ENCODE data around the gene ULK2. TPM values are rescaled to one million over a fixed set of nuclear protein-coding genes. Genes with fewer than 3 reads are reported as not detected.

The ULK2 gene
- total and polyA plus RNA-seq, 2 donors (not counting 1 experiment from before 2014, with no cell fraction given): 2.0 to 2.9 TPM

DNA sequence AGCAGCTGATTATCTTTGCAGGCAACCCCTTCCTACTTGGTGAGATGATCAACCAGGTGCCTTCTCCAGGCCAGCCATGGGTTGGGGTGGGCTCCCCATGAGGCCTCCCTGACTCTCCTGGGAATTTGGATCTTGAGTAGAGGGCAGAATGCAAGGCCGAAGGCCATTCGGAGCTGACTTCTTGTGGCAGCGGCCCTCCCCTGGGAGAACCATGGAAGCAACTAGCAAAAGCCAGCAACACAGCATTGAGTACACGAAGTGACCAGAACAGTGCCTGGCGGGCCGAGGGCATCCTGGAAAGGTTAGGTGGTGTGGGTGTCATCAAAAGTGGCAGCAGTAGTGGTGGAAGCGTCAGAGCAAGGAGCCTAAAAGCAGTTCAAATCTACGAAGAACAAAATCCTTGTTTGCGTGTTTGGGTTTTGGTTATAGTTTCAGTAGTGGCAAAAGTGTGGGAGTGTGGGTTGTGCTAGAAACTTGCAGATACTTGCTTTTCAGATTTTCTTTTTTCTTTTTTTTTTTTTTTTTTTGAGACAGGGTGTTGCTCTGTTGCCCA lies 117.6 kb downstream of the ULK2 start:
- Mint-ChIP-seq H3K27ac (no peak overlapping the region), H3K4me1 (peaks cover 24% of the 10 kb centered on the region), H3K27me3 (peaks cover 10% of the 10 kb centered on the region), H3K4me3 (no peak overlapping the region), H3K9me3 (ENCODE audit: insufficient read depth) (no peaks in the 10 kb centered on the region)
- H4K20me1 ChIP-seq (ENCODE audit: control insufficient read depth, insufficient read depth, low read length, poor library complexity, severe bottlenecking): no peaks in the 10 kb centered on the region
- no peak overlapping the region for H3K4me2 ChIP-seq (replicated peaks; ENCODE audit: low read depth, low read length, poor library complexity, severe bottlenecking)
- POLR2A ChIA-PET: no interaction called here
- 81% methylated on average over 8 of the region's 9 CpGs for WGBS (ENCODE audit: insufficient coverage)
- CTCF ChIA-PET: no interaction called here
- TF ChIP-seq, protein P1, sequence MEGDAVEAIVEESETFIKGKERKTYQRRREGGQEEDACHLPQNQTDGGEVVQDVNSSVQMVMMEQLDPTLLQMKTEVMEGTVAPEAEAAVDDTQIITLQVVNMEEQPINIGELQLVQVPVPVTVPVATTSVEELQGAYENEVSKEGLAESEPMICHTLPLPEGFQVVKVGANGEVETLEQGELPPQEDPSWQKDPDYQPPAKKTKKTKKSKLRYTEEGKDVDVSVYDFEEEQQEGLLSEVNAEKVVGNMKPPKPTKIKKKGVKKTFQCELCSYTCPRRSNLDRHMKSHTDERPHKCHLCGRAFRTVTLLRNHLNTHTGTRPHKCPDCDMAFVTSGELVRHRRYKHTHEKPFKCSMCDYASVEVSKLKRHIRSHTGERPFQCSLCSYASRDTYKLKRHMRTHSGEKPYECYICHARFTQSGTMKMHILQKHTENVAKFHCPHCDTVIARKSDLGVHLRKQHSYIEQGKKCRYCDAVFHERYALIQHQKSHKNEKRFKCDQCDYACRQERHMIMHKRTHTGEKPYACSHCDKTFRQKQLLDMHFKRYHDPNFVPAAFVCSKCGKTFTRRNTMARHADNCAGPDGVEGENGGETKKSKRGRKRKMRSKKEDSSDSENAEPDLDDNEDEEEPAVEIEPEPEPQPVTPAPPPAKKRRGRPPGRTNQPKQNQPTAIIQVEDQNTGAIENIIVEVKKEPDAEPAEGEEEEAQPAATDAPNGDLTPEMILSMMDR (IDR thresholded peaks at IDR 0.05): no peak
- TF ChIP-seq EZH2 (IDR thresholded peaks at IDR 0.05; ENCODE audit: borderline replicate concordance, insufficient read depth, low read depth, low read length, poor library complexity, severe bottlenecking): no peak
- H3K4me3 ChIP-seq (ENCODE audit: control extremely low read depth in 1 of 5, extremely low read depth in 1 of 5, insufficient read depth in 1 of 5, low read depth in 2 of 5, low read length in 4 of 5): no peak overlapping the region
- no peaks in the 10 kb centered on the region for H3K79me2 ChIP-seq (ENCODE audit: control insufficient read depth, insufficient read depth, low read length)
- H3K27ac ChIP-seq (ENCODE audit: low read length in 2 of 2): no peak overlapping the region
- intact Hi-C loops (cut with micrococcal nuclease): no loop called here
- H3K9ac ChIP-seq (ENCODE audit: low read length): no peak overlapping the region
- ATAC-seq (ENCODE audit: low read depth) (no peak), DNase-seq (no peak)
- H3K27me3 ChIP-seq (replicated peaks in 1 of 4; ENCODE audit: control extremely low read depth in 1 of 4, control insufficient read depth in 3 of 4, insufficient read depth in 4 of 4, low read length in 3 of 4): peaks cover 0 to 7% (median 1%) of the 10 kb centered on the region in 4 experiments
- no peak overlapping the region for H2AFZ ChIP-seq (ENCODE audit: insufficient read depth, low read depth, low read length, poor library complexity, severe bottlenecking)
- H3K36me3 ChIP-seq (replicated peaks in 1 of 2; ENCODE audit: control extremely low read depth in 1 of 2, control insufficient read depth in 1 of 2, extremely low read depth in 1 of 2, insufficient read depth in 2 of 2, low read length in 1 of 2): no peaks in the 10 kb centered on the region
- H3K4me1 ChIP-seq (ENCODE audit: control insufficient read depth in 2 of 2, insufficient read depth in 2 of 2, low read length in 2 of 2): peaks cover 11 to 24% of the 10 kb centered on the region in 2 donors
- peaks cover 0 to 5% (median 0%) of the 10 kb centered on the region in 3 donors for H3K9me3 ChIP-seq (ENCODE audit: control extremely low read depth in 1 of 3, control insufficient read depth in 2 of 3, insufficient read depth in 1 of 3, low read length in 2 of 3)

DNA sequence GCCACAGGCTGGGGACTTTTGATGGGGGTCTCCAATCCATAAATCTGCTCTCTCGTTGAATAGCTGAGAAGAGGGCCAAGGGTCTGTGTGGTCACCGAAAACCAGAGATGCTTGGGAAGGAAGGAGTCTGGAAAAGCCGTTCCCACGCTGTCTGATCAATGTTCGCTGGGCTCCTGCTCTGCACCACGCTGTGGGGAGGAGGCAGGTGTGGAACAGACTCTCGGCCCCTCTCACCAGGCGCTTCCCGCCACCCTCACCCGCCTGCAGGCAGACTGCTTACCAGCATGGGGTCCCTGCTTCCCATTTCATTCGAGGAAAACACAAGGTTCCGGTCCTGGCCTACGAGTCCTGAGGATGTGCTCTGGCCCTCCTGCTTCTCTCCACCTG lies 118.9 kb downstream of the ULK2 start:
- H2AFZ ChIP-seq (ENCODE audit: insufficient read depth, low read depth, low read length, poor library complexity, severe bottlenecking): no peak overlapping the region
- H3K4me2 ChIP-seq (replicated peaks; ENCODE audit: low read depth, low read length, poor library complexity, severe bottlenecking): no peak overlapping the region
- ChIA-PET CTCF (interaction anchor here (1.8 kb wide), 1 partner anchor 12 kb away, joined by 4 read pairs; no protein-coding TSS in a partner anchor), POLR2A (no interaction called here)
- Mint-ChIP-seq H3K9me3 (ENCODE audit: insufficient read depth) (no peaks in the 10 kb centered on the region), H3K27me3 (peaks cover 10% of the 10 kb centered on the region), H3K27ac (no peak overlapping the region), H3K4me1 (peaks cover 18% of the 10 kb centered on the region), H3K4me3 (no peak overlapping the region)
- H3K79me2 ChIP-seq (ENCODE audit: control insufficient read depth, insufficient read depth, low read length): no peaks in the 10 kb centered on the region
- no peak overlapping the region for H3K4me3 ChIP-seq (ENCODE audit: control extremely low read depth in 1 of 5, extremely low read depth in 1 of 5, insufficient read depth in 1 of 5, low read depth in 2 of 5, low read length in 4 of 5)
- no peak for ATAC-seq (ENCODE audit: low read depth)
- 88% methylated on average over 13 of the region's 13 CpGs for WGBS (ENCODE audit: insufficient coverage)
- H3K9ac ChIP-seq (ENCODE audit: low read length): no peak overlapping the region
- TF ChIP-seq, protein P1 (IDR thresholded peaks at IDR 0.05): no peak
- no peak for TF ChIP-seq EZH2 (IDR thresholded peaks at IDR 0.05; ENCODE audit: borderline replicate concordance, insufficient read depth, low read depth, low read length, poor library complexity, severe bottlenecking)
- intact Hi-C loops (cut with micrococcal nuclease): no loop called here
- H3K27me3 ChIP-seq (replicated peaks in 1 of 4; ENCODE audit: control extremely low read depth in 1 of 4, control insufficient read depth in 3 of 4, insufficient read depth in 4 of 4, low read length in 3 of 4): peaks cover 0 to 12% (median 2%) of the 10 kb centered on the region in 4 experiments
- no peak for DNase-seq
- no peaks in the 10 kb centered on the region for H4K20me1 ChIP-seq (ENCODE audit: control insufficient read depth, insufficient read depth, low read length, poor library complexity, severe bottlenecking)
- H3K9me3 ChIP-seq (ENCODE audit: control extremely low read depth in 1 of 3, control insufficient read depth in 2 of 3, insufficient read depth in 1 of 3, low read length in 2 of 3): peaks cover 0 to 5% (median 0%) of the 10 kb centered on the region in 3 donors
- H3K27ac ChIP-seq (ENCODE audit: low read length in 2 of 2): no peak overlapping the region
- peaks cover 6 to 16% of the 10 kb centered on the region in 2 donors for H3K4me1 ChIP-seq (ENCODE audit: control insufficient read depth in 2 of 2, insufficient read depth in 2 of 2, low read length in 2 of 2)
- H3K36me3 ChIP-seq (replicated peaks in 1 of 2; ENCODE audit: control extremely low read depth in 1 of 2, control insufficient read depth in 1 of 2, extremely low read depth in 1 of 2, insufficient read depth in 2 of 2, low read length in 1 of 2): no peaks in the 10 kb centered on the region

All from B cell (primary cell).